Endodermal cell (in vitro differentiated cells): Measurements from ENCODE around the gene GPN1. TPM values are rescaled to one million over a fixed set of nuclear protein-coding genes. Genes with fewer than 3 reads are reported as not detected.

ENCODE experiments used
- DNase-seq: peaks from one replicate; pipeline ENCODE4 v3.0.0-alpha.2; 2017
- H3K27ac ChIP-seq: 2 replicates; pipeline ENCODE4 v1.5.1; 2013; ENCODE audit warnings: mild to moderate bottlenecking, low read depth, low read length, moderate library complexity
- H3K27me3 ChIP-seq: 2 replicates; pipeline ENCODE4 v1.6.1; 2013; ENCODE audit warnings: mild to moderate bottlenecking, low read length, moderate library complexity; ENCODE audit not compliant: insufficient read depth, control insufficient read depth, poor library complexity, severe bottlenecking
- H3K36me3 ChIP-seq: 2 replicates; pipeline ENCODE4 v1.7.0; 2013; ENCODE audit warnings: mild to moderate bottlenecking, low read length, moderate library complexity; ENCODE audit not compliant: control insufficient read depth, insufficient read depth
- H3K4me1 ChIP-seq: one replicate; pipeline ENCODE4 v1.7.0; 2013; ENCODE audit warnings: low read length; ENCODE audit not compliant: control insufficient read depth, insufficient read depth
- H3K4me3 ChIP-seq: 2 replicates; pipeline ENCODE4 v1.5.1; 2013; ENCODE audit warnings: mild to moderate bottlenecking, low read length, moderate library complexity
- H3K9ac ChIP-seq: 2 replicates; pipeline ENCODE4 v1.6.1; 2013; ENCODE audit warnings: mild to moderate bottlenecking, low read length, moderate library complexity; ENCODE audit not compliant: poor library complexity, severe bottlenecking; ENCODE audit errors: extremely low read depth
- H3K9me3 ChIP-seq: 2 replicates; pipeline ENCODE4 v1.6.1; 2013; ENCODE audit warnings: mild to moderate bottlenecking, low read length, moderate library complexity; ENCODE audit not compliant: control insufficient read depth
- H3K27ac Mint-ChIP-seq: 2 replicates; pipeline ENCODE4 v1.8.0; 2020; ENCODE audit warnings: mixed read lengths
- H3K27me3 Mint-ChIP-seq: 2 replicates; pipeline ENCODE4 v1.8.0; 2021; ENCODE audit warnings: mild to moderate bottlenecking, mixed read lengths; ENCODE audit not compliant: insufficient read depth
- H3K36me3 Mint-ChIP-seq: 2 replicates; pipeline ENCODE4 v1.8.0; 2020; ENCODE audit warnings: low read depth, mixed read lengths
- H3K4me1 Mint-ChIP-seq: 2 replicates; pipeline ENCODE4 v1.8.0; 2020; ENCODE audit warnings: mixed read lengths
- H3K4me3 Mint-ChIP-seq: 2 replicates; pipeline ENCODE4 v1.8.0; 2020; ENCODE audit warnings: mild to moderate bottlenecking, moderate library complexity, mixed read lengths
- H3K9me3 Mint-ChIP-seq: 2 replicates; pipeline ENCODE4 v1.8.0; 2020; ENCODE audit warnings: mild to moderate bottlenecking, mixed read lengths
- WGBS, 2 experiments: methylation state at CpG; one replicate each; pipeline versions ENCODE4 v1.1.5 to v1.1.7; 2013; ENCODE audit warnings: missing lambda C conversion rate in 2 of 2, mixed read lengths in 1 of 2; ENCODE audit not compliant: insufficient coverage in 1 of 2, insufficient read length in 1 of 2; 5-methylcytosine and 5-hydroxymethylcytosine counted together
- total RNA-seq, 2 donors: library from RNA; stranded (reverse); fragmentation: NEBNext Ultra II Directional in 1 of 2; extraction: Animal tissue kit (Norgen Biotek cat#: 25700) in 1 of 2; gene quantifications; 2 replicates in 1 of 2; 3 replicates in 1 of 2; pipeline ENCODE4 v1.2.1, GENCODE V29; 2021
- TF ChIP-seq, protein P1 (sequence below): fragments of 200-600 bp; sonication (generic); conservative IDR thresholded peaks from 2 replicates; pipeline ENCODE4 v1.5.0; 2021; ENCODE audit warnings: antibody characterized with exemption, mild to moderate bottlenecking

GPN1 gene
- total RNA-seq, 2 donors from 2014 or later = 49.6 to 51.5 TPM

DNA sequence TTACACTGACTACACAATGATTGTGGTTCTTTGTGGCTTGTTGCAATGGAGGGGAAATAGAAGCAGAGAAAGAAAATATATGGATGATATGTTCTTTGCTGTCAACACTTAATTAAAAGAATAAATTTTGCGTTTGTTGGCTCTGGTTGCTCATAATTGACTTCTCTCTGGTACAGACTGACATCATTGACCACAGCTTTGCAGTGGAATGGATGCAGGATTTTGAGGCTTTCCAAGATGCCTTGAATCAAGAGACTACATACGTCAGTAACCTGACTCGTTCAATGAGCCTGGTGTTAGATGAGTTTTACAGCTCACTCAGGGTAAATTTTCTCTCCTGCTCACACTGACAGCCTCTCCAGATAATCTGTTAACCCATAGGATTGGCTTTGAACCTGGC lies 9.9 kb downstream of the GPN1 start:
- Histone ChIP-seq H3K36me3 (peaks cover 87% of the 10 kb centered on the region), H3K9ac (no peak overlapping the region), H3K4me3 (no peak overlapping the region), H3K27ac (no peak overlapping the region), H3K27me3 (no peaks in the 10 kb centered on the region), H3K4me1 (no peaks in the 10 kb centered on the region), H3K9me3 (no peaks in the 10 kb centered on the region)
- H3K4me1 Mint-ChIP-seq = peaks cover 5% of the 10 kb centered on the region
- no peak overlapping the region for H3K27ac Mint-ChIP-seq
- no peaks in the 10 kb centered on the region for H3K9me3 Mint-ChIP-seq
- DNase-seq = no peak
- no peaks in the 10 kb centered on the region for H3K27me3 Mint-ChIP-seq
- H3K36me3 Mint-ChIP-seq = peaks cover 60% of the 10 kb centered on the region
- 54 to 78% methylated on average over 3 of the region's 3 CpGs for WGBS, 2 experiments
- TF ChIP-seq, protein P1, sequence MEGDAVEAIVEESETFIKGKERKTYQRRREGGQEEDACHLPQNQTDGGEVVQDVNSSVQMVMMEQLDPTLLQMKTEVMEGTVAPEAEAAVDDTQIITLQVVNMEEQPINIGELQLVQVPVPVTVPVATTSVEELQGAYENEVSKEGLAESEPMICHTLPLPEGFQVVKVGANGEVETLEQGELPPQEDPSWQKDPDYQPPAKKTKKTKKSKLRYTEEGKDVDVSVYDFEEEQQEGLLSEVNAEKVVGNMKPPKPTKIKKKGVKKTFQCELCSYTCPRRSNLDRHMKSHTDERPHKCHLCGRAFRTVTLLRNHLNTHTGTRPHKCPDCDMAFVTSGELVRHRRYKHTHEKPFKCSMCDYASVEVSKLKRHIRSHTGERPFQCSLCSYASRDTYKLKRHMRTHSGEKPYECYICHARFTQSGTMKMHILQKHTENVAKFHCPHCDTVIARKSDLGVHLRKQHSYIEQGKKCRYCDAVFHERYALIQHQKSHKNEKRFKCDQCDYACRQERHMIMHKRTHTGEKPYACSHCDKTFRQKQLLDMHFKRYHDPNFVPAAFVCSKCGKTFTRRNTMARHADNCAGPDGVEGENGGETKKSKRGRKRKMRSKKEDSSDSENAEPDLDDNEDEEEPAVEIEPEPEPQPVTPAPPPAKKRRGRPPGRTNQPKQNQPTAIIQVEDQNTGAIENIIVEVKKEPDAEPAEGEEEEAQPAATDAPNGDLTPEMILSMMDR = no peak
- no peak overlapping the region for H3K4me3 Mint-ChIP-seq

GRCh38 chr2:27640722-27641245 lies 11.9 kb downstream of the GPN1 start:
- Mint-ChIP-seq H3K9me3 (no peaks in the 10 kb centered on the region), H3K4me1 (peaks cover 5% of the 10 kb centered on the region), H3K36me3 (peaks cover 54% of the 10 kb centered on the region), H3K27ac (no peak overlapping the region), H3K27me3 (no peaks in the 10 kb centered on the region), H3K4me3 (no peak overlapping the region)
- no peak for DNase-seq
- Histone ChIP-seq H3K27ac (no peak overlapping the region), H3K4me3 (peak overlapping the region; percentile 20), H3K27me3 (no peaks in the 10 kb centered on the region), H3K9me3 (no peaks in the 10 kb centered on the region), H3K4me1 (no peaks in the 10 kb centered on the region), H3K9ac (no peak overlapping the region), H3K36me3 (peaks cover 77% of the 10 kb centered on the region)
- TF ChIP-seq, protein P1 = no peak
- 71 to 77% methylated on average over 1 to 2 of the region's 2 CpGs for WGBS, 2 experiments

DNA sequence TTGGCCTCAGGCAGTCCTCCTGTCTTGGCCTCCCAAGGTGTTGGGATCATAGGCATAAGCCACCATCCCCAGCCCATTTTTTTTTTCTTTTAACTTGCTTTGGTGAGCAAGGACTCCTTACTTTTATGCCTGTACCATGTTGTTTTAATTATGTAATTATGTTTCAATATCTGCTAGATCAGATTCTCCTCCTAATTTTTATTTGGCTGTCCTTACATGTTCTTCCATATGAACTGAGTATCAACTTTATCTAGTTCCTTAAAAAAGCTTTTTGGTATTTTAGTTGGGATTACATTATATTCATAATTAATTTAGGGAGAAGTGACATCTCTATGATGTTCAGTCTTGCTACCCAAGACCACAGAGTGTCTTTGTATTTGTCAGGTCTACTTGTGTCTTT lies 16.3 kb downstream of the GPN1 start:
- Mint-ChIP-seq H3K27me3 (no peaks in the 10 kb centered on the region), H3K27ac (no peak overlapping the region), H3K4me3 (no peak overlapping the region), H3K4me1 (peaks cover 5% of the 10 kb centered on the region), H3K9me3 (no peaks in the 10 kb centered on the region), H3K36me3 (peaks cover 60% of the 10 kb centered on the region)
- Histone ChIP-seq H3K9me3 (no peaks in the 10 kb centered on the region), H3K27ac (no peak overlapping the region), H3K4me1 (no peaks in the 10 kb centered on the region), H3K9ac (no peak overlapping the region), H3K27me3 (no peaks in the 10 kb centered on the region), H3K36me3 (peaks cover 76% of the 10 kb centered on the region), H3K4me3 (no peak overlapping the region)
- no peak for DNase-seq
- TF ChIP-seq, protein P1 = no peak
